Activated naive CD4-positive, alpha-beta T cell treated with Interleukin-2 at 50 U/mL for 16 hours (primary cell): Measurements from ENCODE around the gene FIGN.

Source experiments
- DNase-seq: peaks from one replicate; pipeline ENCODE4 v3.0.0-alpha.2; 2020

Gene FIGN

DNA sequence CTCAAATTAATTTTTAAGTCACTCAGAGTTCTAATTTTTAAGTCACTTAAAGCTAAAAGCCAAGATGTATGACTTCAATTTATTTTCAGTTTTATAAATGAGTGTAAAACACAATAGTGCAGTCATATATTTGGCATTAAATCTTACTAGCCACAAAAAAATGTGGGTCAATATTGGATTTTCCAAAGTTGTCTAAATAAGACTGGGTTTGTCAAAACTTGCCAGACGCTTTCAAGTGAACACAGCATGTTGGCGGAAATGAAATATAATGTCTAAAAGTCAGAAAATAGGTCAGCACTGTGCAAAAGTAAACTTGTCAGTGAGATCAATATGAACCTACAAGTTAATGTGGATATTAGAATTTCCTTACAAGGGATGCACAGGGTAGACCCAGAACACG is 128.9 kb downstream of the FIGN start:
- no peak for DNase-seq

DNA sequence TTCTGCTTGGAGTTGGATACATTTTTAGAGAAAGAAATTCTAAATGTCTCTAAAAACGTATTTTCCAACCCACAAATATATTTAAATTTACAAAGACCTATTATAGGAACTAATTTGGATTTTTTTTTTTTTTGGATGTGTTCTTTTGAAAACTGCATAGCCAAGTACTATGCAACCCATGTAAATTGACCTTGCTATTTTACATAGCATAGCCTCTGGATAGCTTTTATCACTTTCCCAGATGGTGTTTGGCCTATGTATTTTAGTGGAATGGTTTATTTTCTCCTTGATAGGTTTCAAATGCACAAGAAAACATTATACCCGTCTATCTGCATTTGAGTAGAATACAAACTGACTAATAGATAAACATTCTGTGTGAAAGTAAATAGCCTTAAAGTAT is 130.0 kb downstream of the FIGN start:
- no peak for DNase-seq

DNA sequence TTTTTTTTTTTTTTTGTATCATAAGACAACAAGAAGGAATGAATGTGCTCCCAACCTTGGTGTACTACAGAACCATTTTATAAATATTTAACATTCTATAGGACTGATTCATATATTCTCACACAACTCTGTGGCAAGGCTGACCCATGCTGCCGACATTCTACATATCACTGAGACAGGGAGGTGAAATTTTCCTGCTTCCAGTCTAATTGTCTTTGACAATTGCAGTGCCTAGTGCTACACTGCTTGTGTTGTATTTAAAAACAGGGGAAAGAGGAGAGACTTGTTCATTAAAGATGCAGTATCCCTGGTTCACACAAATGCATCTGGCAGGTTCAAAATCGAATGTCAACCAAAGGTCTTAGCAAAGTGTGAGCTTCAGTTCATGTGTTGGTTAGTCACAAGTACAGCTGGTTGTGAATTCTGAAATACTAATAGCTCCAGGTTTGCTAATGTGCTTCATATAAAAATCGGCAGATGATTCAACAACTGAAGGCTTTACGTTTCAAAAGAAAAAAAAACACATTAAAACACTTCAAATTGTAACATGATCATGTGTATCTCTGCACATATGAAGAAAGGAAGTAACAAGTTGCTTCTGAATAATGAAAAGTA is 130.8 kb downstream of the FIGN start:
- DNase-seq: no peak

DNA sequence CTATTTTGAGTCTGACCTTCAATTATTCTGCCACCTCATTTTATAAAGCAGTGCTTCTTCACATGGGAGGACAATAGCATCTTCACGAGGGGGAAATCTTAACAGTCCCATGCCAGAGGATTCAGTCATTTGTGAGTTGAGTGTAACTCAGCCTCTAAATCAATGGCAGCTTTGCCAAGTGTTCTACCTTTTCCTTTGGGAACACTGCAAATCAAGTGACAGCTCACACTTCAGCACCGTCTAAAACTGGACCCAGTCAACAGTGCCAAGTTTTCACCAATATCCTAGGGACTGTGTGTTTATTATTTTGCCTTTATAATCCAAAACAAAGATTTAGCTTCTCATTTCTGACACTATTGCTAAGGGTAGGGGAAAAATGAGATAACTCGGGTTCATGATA is 133.6 kb downstream of the FIGN start:
- DNase-seq: no peak

- no peak for DNase-seq
Measured at GRCh38 chr2:163601377-163601776, 134.4 kb downstream of the FIGN start.

DNA sequence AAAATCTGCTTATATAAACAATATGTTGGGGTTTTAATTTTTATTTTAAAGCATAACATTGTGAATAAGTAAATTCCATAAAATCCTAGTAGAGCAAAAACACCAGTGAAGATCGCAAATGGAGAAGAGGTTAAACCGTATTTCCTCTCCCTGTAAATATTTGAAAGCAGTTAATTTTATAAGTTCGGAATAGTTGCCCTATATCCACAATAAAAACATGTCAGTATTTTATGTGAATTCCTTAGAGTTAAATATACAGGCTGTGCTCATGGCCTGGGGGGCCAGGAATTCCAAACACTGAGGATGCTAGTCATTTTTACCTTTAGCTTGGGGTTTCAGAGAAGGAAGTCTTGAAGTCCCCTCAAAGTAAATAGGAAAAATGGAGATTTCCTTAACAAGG is 135.0 kb downstream of the FIGN start:
- DNase-seq: no peak

DNA sequence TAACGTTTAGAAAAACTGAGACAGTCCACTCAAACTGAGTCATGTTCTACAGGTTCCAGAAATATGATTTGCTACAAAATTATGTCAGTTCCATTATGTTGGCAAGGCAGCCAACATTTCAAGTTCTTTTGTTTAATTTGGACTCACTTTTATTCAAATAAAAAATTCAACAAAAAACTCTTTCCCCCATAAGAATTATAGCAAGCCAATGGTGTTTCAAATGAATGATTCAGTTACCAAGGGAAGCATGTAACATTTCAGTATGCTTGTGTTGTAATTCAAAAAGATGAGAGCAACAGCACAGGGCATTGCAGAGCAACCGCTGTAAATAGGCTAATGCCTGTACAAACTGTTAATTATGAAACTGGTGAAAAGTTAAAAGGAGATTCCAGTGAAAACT is 140.8 kb downstream of the FIGN start:
- DNase-seq: no peak

- no peak for DNase-seq
Measured at GRCh38 chr2:163594497-163594896, 141.3 kb downstream of the FIGN start.

- DNase-seq: no peak
Measured at GRCh38 chr2:163593982-163594381, 141.8 kb downstream of the FIGN start.

DNA sequence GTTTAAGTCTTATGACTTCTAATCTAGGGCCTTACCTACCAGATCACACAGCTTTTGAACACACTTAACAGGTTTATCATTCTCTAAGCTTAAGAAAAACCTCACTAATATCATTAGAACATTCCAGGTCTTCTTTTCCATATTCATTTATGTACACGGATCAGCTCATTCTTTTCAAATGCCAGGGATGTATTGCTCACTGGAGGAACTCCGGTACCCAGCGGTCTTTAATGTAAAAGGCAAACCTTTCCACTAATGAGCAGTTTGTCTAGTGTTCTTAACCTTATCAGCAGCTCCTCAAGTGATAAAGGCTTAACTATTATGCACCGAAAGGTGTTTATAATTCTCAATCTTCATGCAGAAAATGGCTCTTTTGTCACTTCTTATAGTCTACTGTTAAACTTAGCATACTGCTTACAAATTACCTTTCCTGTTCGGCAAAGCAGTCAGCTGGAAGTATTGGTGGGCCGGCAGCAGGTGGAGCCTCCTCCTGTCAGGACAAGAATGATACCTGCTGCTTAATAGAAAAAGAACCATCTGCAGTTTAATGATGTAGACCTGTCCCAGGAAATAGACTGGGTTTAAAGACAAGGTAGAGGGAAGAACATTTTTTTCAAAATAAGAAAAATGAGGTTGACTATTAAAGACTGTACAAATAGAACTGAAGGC is 142.7 kb downstream of the FIGN start:
- DNase-seq: no peak

- no peak for DNase-seq
Measured at GRCh38 chr2:163591461-163591860, 144.3 kb downstream of the FIGN start.

DNA sequence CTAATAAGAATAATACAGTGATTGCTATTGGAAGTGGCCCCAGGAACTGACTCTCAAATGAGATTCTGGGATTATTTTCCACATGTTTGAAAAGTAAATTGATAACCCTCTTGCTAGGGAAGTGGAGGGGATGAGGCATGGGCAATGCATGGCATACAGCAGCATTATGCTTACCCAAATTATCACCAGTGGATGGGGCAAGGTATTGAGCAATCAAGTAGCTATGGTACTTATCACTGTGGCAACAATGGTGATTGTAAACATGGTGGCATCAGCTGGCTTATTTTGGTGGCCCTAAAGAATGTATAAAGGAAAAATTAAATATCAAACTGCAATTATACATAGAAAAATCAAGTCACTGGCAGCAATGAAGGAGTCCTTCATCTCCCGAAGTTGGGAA is 155.1 kb downstream of the FIGN start:
- no peak for DNase-seq

DNA sequence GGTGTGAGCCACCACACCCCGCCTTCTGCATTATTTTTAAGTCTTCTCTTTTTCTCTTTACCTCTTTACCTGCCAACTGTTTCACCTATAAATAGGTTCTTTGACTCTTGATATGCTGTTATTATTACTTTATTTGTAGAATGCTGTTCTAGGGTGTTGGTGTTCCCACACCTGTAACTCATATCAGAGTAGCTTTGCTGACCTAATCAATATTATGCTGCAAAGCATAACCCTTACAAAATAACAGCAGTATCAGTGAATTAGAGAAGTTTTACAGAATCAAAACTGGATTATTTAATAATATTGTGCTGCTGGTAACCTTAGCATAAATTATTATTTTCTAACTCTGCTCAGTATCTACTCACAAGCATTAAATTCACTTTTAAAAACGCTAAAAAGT is 161.5 kb downstream of the FIGN start:
- no peak for DNase-seq

GRCh38 chr2:163573652-163574051 is 162.2 kb downstream of the FIGN start:
- DNase-seq: no peak

- no peak for DNase-seq
Measured at GRCh38 chr2:163572850-163573249, 163.0 kb downstream of the FIGN start.

GRCh38 chr2:163571423-163572102 is 164.2 kb downstream of the FIGN start:
- no peak for DNase-seq

DNA sequence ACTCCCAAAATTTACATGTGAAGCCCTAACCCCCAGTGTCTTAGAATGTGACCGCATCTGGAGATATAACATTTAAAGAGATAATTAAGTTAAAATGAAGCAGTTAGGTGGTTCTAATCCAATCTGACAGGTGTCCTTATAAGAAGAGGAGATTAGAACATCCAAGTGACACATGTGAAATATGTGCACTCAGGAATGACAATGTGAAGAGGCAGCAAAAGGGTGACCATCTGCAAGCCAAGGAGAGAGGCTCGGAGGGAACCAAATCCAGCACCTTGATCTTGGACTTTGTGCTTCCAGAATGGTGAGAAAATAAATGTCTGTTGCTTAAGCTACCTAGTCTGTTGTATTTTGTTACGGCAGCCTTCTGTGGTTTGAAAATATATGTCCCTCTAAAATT is 165.4 kb downstream of the FIGN start:
- no peak for DNase-seq

DNA sequence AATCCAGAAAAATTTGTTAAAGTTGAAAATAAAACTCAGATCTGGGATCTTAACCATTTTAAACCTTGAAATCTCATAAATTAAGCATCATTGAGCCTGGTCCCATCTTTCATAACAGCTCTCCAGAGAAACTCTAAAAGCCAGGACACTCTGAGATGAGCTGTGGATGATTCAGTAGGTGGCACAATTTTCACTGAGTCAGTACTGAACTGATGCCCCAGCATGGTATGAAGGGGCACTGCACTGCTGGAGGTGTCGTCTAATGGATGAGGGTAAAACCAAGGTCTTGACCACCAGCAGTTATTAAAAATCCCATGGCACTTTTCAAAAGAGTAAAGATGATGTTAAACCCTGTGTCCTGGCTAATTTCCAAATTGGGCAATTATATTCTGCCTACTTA is 170.6 kb downstream of the FIGN start:
- DNase-seq: no peak

- DNase-seq: no peak
Measured at GRCh38 chr2:163564236-163564635, 171.6 kb downstream of the FIGN start.

GRCh38 chr2:163563336-163563735 is 172.5 kb downstream of the FIGN start:
- no peak for DNase-seq

DNA sequence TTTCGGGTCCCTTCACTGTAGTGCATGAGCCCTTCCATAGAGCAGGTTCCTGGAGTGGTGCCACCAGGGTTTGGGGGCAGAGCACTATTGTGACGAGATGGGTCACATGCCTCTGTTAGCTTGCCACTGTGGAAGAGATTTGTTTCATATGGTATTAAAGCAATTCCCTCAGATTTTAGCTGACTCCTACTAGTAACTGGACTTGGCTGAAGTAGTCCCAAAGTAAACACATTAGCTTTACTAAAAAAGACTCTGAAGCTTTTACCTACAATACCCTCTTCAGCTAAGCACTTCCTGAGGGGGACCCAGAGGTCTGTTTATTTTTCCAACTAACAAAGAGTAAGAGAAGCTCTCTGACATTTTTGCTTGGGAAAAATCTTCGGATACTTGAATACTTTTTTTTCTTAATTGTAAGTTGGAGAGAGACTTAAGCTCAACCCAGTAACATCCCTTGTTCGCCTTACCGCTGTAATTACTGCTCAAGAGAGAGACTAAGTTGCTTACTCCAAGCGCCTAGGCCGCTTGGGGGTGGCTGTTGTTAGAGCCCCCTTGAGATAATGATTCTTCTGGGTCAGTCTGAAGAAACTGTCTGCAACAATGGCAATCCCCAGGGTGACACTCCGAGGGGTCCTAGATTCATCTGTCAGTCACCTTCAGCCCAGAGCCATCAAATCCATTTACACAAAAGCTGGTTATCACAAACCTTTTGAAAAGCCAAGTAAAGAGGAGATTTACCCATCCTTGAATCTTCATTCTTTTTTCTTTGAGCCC is 177.4 kb downstream of the FIGN start:
- DNase-seq: no peak

- DNase-seq: no peak
Measured at GRCh38 chr2:163556511-163556910, 179.3 kb downstream of the FIGN start.

- DNase-seq: no peak
Measured at GRCh38 chr2:163554864-163555263, 180.9 kb downstream of the FIGN start.

DNA sequence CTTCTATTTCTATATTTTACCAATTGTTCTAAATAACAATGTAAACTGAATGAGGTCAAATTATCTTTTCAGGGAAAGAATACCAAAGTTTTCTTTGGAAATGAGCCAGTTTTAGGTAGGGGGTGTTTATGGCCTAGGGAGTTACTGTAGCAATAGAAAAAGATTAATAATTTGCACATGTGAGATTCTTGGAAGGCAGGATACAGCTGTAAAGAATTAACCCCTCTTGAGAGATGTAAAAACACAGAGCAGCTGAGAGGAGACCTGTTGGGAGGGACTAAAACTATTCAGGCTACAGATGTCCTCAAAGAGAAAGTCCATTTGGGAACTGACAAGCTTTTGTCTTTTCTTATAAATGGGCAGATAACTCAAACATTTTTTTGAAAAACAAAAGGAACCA is 182.2 kb downstream of the FIGN start:
- no peak for DNase-seq
